ENCODE results near the gene PTBP3. TPM values are rescaled to one million over a fixed set of nuclear protein-coding genes. Genes with fewer than 3 reads are reported as not detected.
A peak's percentile ranks its signal among the peaks of the same experiment; 100 is the strongest.

PTBP3 gene
- total and polyA plus RNA-seq, 2 of the 13 experiments (the other 11 are each of a cell fraction or from before 2014, with no cell fraction given): 52.8 to 61.1 TPM

- TF ChIP-seq ZNF318 (CRISPR knock-in tag; IDR thresholded peaks at IDR 0.05) (no peak), ZNF614 (CRISPR knock-in tag; IDR thresholded peaks at IDR 0.05; ENCODE audit: borderline replicate concordance) (no peak), SCMH1 (CRISPR knock-in tag; IDR thresholded peaks at IDR 0.05; ENCODE audit: borderline replicate concordance) (no peak), ZBTB46 (CRISPR knock-in tag; IDR thresholded peaks at IDR 0.05; ENCODE audit: borderline replicate concordance) (no peak), ZSCAN21 (CRISPR knock-in tag; IDR thresholded peaks at IDR 0.05; ENCODE audit: borderline replicate concordance) (0 out of 2 replicates have a peak, but pooled peaks have one; percentile 19), RBM22 (optimal IDR thresholded peaks at IDR 0.05; ENCODE audit: low read length) (no peak), PATZ1 (CRISPR knock-in tag; IDR thresholded peaks at IDR 0.05) (peak; percentile 28; the same call in 1 of the 2 replicates), NCOA5 (CRISPR knock-in tag; IDR thresholded peaks at IDR 0.05) (no peak), ZNF724P (CRISPR knock-in tag; IDR thresholded peaks at IDR 0.05; ENCODE audit: borderline replicate concordance) (no peak), HDAC1 (CRISPR knock-in tag; IDR thresholded peaks at IDR 0.05) (no peak; the same call in 1 of the 2 replicates)
- TF ChIP-seq, protein P1, sequence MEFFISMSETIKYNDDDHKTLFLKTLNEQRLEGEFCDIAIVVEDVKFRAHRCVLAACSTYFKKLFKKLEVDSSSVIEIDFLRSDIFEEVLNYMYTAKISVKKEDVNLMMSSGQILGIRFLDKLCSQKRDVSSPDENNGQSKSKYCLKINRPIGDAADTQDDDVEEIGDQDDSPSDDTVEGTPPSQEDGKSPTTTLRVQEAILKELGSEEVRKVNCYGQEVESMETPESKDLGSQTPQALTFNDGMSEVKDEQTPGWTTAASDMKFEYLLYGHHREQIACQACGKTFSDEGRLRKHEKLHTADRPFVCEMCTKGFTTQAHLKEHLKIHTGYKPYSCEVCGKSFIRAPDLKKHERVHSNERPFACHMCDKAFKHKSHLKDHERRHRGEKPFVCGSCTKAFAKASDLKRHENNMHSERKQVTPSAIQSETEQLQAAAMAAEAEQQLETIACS (CRISPR knock-in tag; IDR thresholded peaks at IDR 0.05): peak; percentile 94
Measured at GRCh38 chr9:112333639-112334431, 416 bp upstream of the PTBP3 start (continued).
